DND-41 (cell line): ENCODE measurements around the gene LAMTOR4.

ENCODE experiments used
- ATAC-seq: fragments of 200-7000 bp; cut with Tn5 transposase; 3 replicates; pipeline ENCODE4 v1.9.1; 2021; ENCODE audit warnings: low read depth; ENCODE audit not compliant: insufficient read depth
- DNase-seq: peaks from one replicate; pipeline ENCODE4 v3.0.0-alpha.2; 2020
- H2AFZ ChIP-seq: 2 replicates; pipeline ENCODE4 v1.6.0; 2012; ENCODE audit warnings: low read depth, low read length
- H3K27ac ChIP-seq: 2 replicates; pipeline ENCODE4 v1.5.1; 2012; ENCODE audit warnings: low read length, inconsistent platforms
- H3K27me3 ChIP-seq: fragments of 200-600 bp; sonication (generic); 2 replicates; pipeline ENCODE4 v1.6.0; 2012; ENCODE audit warnings: low read length, mild to moderate bottlenecking, inconsistent platforms; ENCODE audit not compliant: insufficient read depth, poor library complexity
- H3K36me3 ChIP-seq: 2 replicates; pipeline ENCODE4 v1.5.1; 2012; ENCODE audit warnings: low read length, inconsistent platforms; ENCODE audit not compliant: insufficient read depth
- H3K4me1 ChIP-seq: 2 replicates; pipeline ENCODE4 v1.5.1; 2012; ENCODE audit warnings: mild to moderate bottlenecking, low read length; ENCODE audit not compliant: insufficient read depth
- H3K4me2 ChIP-seq: 2 replicates; pipeline ENCODE4 v1.6.0; 2012; ENCODE audit warnings: mild to moderate bottlenecking, moderate library complexity, low read length, inconsistent platforms; ENCODE audit not compliant: insufficient read depth
- H3K4me3 ChIP-seq, 2 experiments: fragments of 200-600 bp in 1 of 2; shearing (Covaris generic) in 1 of 2; 2 replicates each; pipeline ENCODE4 v1.5.1; 2012 to 2016; ENCODE audit warnings: inconsistent platforms in 2 of 2, low read length in 2 of 2, mild to moderate bottlenecking in 2 of 2, low read depth in 1 of 2, moderate library complexity in 1 of 2
- H3K79me2 ChIP-seq: 2 replicates; pipeline ENCODE4 v1.6.0; 2012; ENCODE audit warnings: low read length, inconsistent platforms; ENCODE audit not compliant: insufficient read depth
- H3K9ac ChIP-seq: 2 replicates; pipeline ENCODE4 v1.6.0; 2012; ENCODE audit warnings: low read depth, mild to moderate bottlenecking, inconsistent platforms, low read length, moderate library complexity
- H3K9me3 ChIP-seq: 2 replicates; pipeline ENCODE4 v1.5.1; 2012; ENCODE audit warnings: low read length, moderate library complexity, mild to moderate bottlenecking, inconsistent platforms; ENCODE audit not compliant: insufficient read depth, severe bottlenecking
- H4K20me1 ChIP-seq: 2 replicates; pipeline ENCODE4 v1.6.0; 2012; ENCODE audit warnings: low read length; ENCODE audit not compliant: insufficient read depth
- EZH2 ChIP-seq: IDR thresholded peaks from 3 replicates; pipeline ENCODE4 v1.6.1; 2012; ENCODE audit warnings: borderline replicate concordance, low read depth, mild to moderate bottlenecking, moderate library complexity, low read length, inconsistent platforms; ENCODE audit not compliant: severe bottlenecking
- TF ChIP-seq, protein P1 (sequence below): IDR thresholded peaks from 2 replicates; pipeline ENCODE4 v1.5.1; 2012; ENCODE audit warnings: borderline replicate concordance, low read length, moderate library complexity, mild to moderate bottlenecking; ENCODE audit not compliant: poor library complexity, severe bottlenecking; ENCODE audit errors: extremely low read depth

Gene LAMTOR4

GRCh38 chr7:100115026-100115425 lies 33.7 kb upstream of the LAMTOR4 start:
- H3K9me3 ChIP-seq = no peaks in the 10 kb centered on the region
- H3K4me2 ChIP-seq = no peak overlapping the region
- peaks cover 15% of the 10 kb centered on the region for H3K4me1 ChIP-seq
- ATAC-seq (no peak), DNase-seq (no peak)
- H3K79me2 ChIP-seq = peaks cover 13% of the 10 kb centered on the region
- H4K20me1 ChIP-seq = no peaks in the 10 kb centered on the region
- H3K36me3 ChIP-seq = peaks cover 46% of the 10 kb centered on the region
- no peak overlapping the region for H2AFZ ChIP-seq
- H3K27me3 ChIP-seq = no peaks in the 10 kb centered on the region
- no peak for TF ChIP-seq EZH2
- TF ChIP-seq, protein P1, sequence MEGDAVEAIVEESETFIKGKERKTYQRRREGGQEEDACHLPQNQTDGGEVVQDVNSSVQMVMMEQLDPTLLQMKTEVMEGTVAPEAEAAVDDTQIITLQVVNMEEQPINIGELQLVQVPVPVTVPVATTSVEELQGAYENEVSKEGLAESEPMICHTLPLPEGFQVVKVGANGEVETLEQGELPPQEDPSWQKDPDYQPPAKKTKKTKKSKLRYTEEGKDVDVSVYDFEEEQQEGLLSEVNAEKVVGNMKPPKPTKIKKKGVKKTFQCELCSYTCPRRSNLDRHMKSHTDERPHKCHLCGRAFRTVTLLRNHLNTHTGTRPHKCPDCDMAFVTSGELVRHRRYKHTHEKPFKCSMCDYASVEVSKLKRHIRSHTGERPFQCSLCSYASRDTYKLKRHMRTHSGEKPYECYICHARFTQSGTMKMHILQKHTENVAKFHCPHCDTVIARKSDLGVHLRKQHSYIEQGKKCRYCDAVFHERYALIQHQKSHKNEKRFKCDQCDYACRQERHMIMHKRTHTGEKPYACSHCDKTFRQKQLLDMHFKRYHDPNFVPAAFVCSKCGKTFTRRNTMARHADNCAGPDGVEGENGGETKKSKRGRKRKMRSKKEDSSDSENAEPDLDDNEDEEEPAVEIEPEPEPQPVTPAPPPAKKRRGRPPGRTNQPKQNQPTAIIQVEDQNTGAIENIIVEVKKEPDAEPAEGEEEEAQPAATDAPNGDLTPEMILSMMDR = no peak
- H3K27ac ChIP-seq = no peak overlapping the region
- no peak overlapping the region for H3K4me3 ChIP-seq
- H3K9ac ChIP-seq = no peak overlapping the region

- TF ChIP-seq EZH2 = no peak
- TF ChIP-seq, protein P1 = no peak
- H3K79me2 ChIP-seq = peaks cover 34% of the 10 kb centered on the region
- peak overlapping the region; percentile 79 for H3K4me2 ChIP-seq
- peak overlapping the region; percentile 70 to 73 for H3K4me3 ChIP-seq
- peak overlapping the region; percentile 80 for H3K27ac ChIP-seq
- ATAC-seq (peak; percentile 1; the same call in 1 of the 3 replicates), DNase-seq (no peak)
- peak overlapping the region; percentile 84 for H2AFZ ChIP-seq
- H3K27me3 ChIP-seq = no peaks in the 10 kb centered on the region
- H4K20me1 ChIP-seq = no peaks in the 10 kb centered on the region
- H3K4me1 ChIP-seq = peaks cover 39% of the 10 kb centered on the region
- no peaks in the 10 kb centered on the region for H3K9me3 ChIP-seq
- peaks cover 26% of the 10 kb centered on the region for H3K36me3 ChIP-seq
- H3K9ac ChIP-seq = peak overlapping the region; percentile 75
These were observed 30.2 kb upstream of the LAMTOR4 start for GRCh38 chr7:100118388-100119071.

- no peaks in the 10 kb centered on the region for H3K9me3 ChIP-seq
- peaks cover 22% of the 10 kb centered on the region for H3K36me3 ChIP-seq
- peak within 1 kb of the TSS; percentile 79 for H3K4me2 ChIP-seq
- peak; percentile 95 for DNase-seq
- H2AFZ ChIP-seq = peak within 1 kb of the TSS; percentile 84
- peak within 1 kb of the TSS; percentile 70 to 73 for H3K4me3 ChIP-seq
- peaks cover 37% of the 10 kb centered on the region for H3K79me2 ChIP-seq
- H3K27ac ChIP-seq = peak within 1 kb of the TSS; percentile 80
- no peaks in the 10 kb centered on the region for H4K20me1 ChIP-seq
- peak within 1 kb of the TSS; percentile 75 for H3K9ac ChIP-seq
- TF ChIP-seq, protein P1 = no peak
- TF ChIP-seq EZH2 = no peak
- H3K27me3 ChIP-seq = no peaks in the 10 kb centered on the region
- peaks cover 39% of the 10 kb centered on the region for H3K4me1 ChIP-seq
- ATAC-seq = peak; percentile 72
These were observed 29.4 kb upstream of the LAMTOR4 start, which contains the start of the genes CNPY4 and TAF6 for GRCh38 chr7:100119072-100119969. CNPY4 (plus strand) TSS chr7:100119634; CDS start chr7:100119745, 111 bp downstream. TAF6 (minus strand) TSS chr7:100119358; CDS start chr7:100114209, 5,149 bp downstream.
